GM23338 (cell line): ENCODE measurements around the gene SORBS1. TPM values are rescaled to one million over a fixed set of nuclear protein-coding genes. Genes with fewer than 3 reads are reported as not detected.
A peak's percentile ranks its signal among the peaks of the same experiment; 100 is the strongest.

Experiments
- ATAC-seq: fragments of 200-7000 bp; cut with Tn5 transposase; 3 replicates; pipeline ENCODE4 v1.9.1; 2020
- DNase-seq: peaks from one replicate; pipeline ENCODE4 v3.0.0-alpha.2; 2015; ENCODE audit warnings: low spot score
- H2AFZ ChIP-seq: fragments of 200-600 bp; sonication (generic); 2 replicates; pipeline ENCODE4 v1.8.0; 2016; ENCODE audit warnings: antibody characterized with exemption, mild to moderate bottlenecking, moderate library complexity
- H3F3A ChIP-seq: fragments of 200-600 bp; sonication (generic); replicated peaks from 2 replicates; pipeline ENCODE4 v1.8.0; 2017; ENCODE audit warnings: antibody characterized with exemption, mixed run types, low read depth
- H3K27ac ChIP-seq: fragments of 200-600 bp; sonication (generic); 2 replicates; pipeline ENCODE4 v1.6.1; 2016; ENCODE audit warnings: low read depth
- H3K27me3 ChIP-seq: fragments of 200-600 bp; sonication (generic); 2 replicates; pipeline ENCODE4 v1.8.0; 2016; ENCODE audit warnings: mild to moderate bottlenecking, mixed run types, moderate library complexity; ENCODE audit not compliant: insufficient read depth
- H3K36me3 ChIP-seq: fragments of 200-600 bp; sonication (generic); 2 replicates; pipeline ENCODE4 v1.8.0; 2016; ENCODE audit warnings: mild to moderate bottlenecking; ENCODE audit not compliant: insufficient read depth
- H3K4me1 ChIP-seq: fragments of 200-600 bp; sonication (generic); 2 replicates; pipeline ENCODE4 v1.8.0; 2016; ENCODE audit warnings: mild to moderate bottlenecking, moderate library complexity; ENCODE audit not compliant: insufficient read depth
- H3K4me2 ChIP-seq: fragments of 200-600 bp; sonication (generic); 2 replicates; pipeline ENCODE4 v1.7.1; 2017; ENCODE audit warnings: mixed run types
- H3K4me3 ChIP-seq: fragments of 200-600 bp; sonication (generic); 2 replicates; pipeline ENCODE4 v1.6.1; 2016; ENCODE audit warnings: mixed run types
- H3K79me2 ChIP-seq: fragments of 200-600 bp; sonication (generic); replicated peaks from 2 replicates; pipeline ENCODE4 v1.8.0; 2017; ENCODE audit warnings: mild to moderate bottlenecking; ENCODE audit not compliant: insufficient read depth
- H3K9me2 ChIP-seq: fragments of 200-600 bp; sonication (generic); 2 replicates; pipeline ENCODE4 v1.8.0; 2017; ENCODE audit not compliant: insufficient read depth
- H4K20me1 ChIP-seq: fragments of 200-600 bp; sonication (generic); replicated peaks from 2 replicates; pipeline ENCODE4 v1.8.0; 2017; ENCODE audit warnings: mild to moderate bottlenecking; ENCODE audit not compliant: insufficient read depth
- H3K27ac Mint-ChIP-seq: 2 replicates; pipeline ENCODE4 v1.8.0; 2020; ENCODE audit warnings: inconsistent platforms, mild to moderate bottlenecking, moderate library complexity, mixed read lengths
- H3K27me3 Mint-ChIP-seq: 3 replicates; pipeline ENCODE4 v1.8.0; 2022; ENCODE audit warnings: low read depth, mild to moderate bottlenecking, moderate library complexity, mixed read lengths, inconsistent platforms; ENCODE audit not compliant: insufficient read depth, poor library complexity
- H3K36me3 Mint-ChIP-seq: 3 replicates; pipeline ENCODE4 v1.8.0; 2021; ENCODE audit warnings: low read depth, mild to moderate bottlenecking, inconsistent platforms, moderate library complexity, mixed read lengths
- H3K4me1 Mint-ChIP-seq: 3 replicates; pipeline ENCODE4 v1.8.0; 2020; ENCODE audit warnings: mild to moderate bottlenecking, inconsistent platforms, mixed read lengths
- H3K4me3 Mint-ChIP-seq: 3 replicates; pipeline ENCODE4 v1.8.0; 2021; ENCODE audit warnings: moderate library complexity, mild to moderate bottlenecking, inconsistent platforms, mixed read lengths
- H3K9me3 Mint-ChIP-seq: 3 replicates; pipeline ENCODE4 v1.8.0; 2020; ENCODE audit warnings: moderate library complexity, mild to moderate bottlenecking, inconsistent platforms, mixed read lengths
- ETS1 ChIP-seq: IDR thresholded peaks from 2 replicates; pipeline ENCODE4 v1.6.1; 2016; ENCODE audit warnings: antibody characterized with exemption
- EZH2 ChIP-seq: fragments of 200-600 bp; sonication (generic); IDR thresholded peaks from one replicate; pipeline ENCODE4 v1.8.0; 2017; ENCODE audit warnings: antibody characterized with exemption, mild to moderate bottlenecking, low read depth; ENCODE audit not compliant: unreplicated experiment
- JUNB ChIP-seq: IDR thresholded peaks from one replicate; pipeline ENCODE4 v1.6.1; 2016; ENCODE audit warnings: antibody characterized with exemption; ENCODE audit not compliant: unreplicated experiment
- REST ChIP-seq: IDR thresholded peaks from one replicate; pipeline ENCODE4 v1.6.1; 2018; ENCODE audit warnings: antibody characterized with exemption; ENCODE audit not compliant: unreplicated experiment
- ZNF331 ChIP-seq: fragments of 250-450 bp; sonication (Bioruptor Pico); IDR thresholded peaks from 2 replicates; pipeline ENCODE4 v1.5.0; 2020; ENCODE audit warnings: low read depth, mild to moderate bottlenecking, moderate library complexity
- ZNF462 ChIP-seq: fragments of 250-450 bp; sonication (Bioruptor Pico); IDR thresholded peaks from 2 replicates; pipeline ENCODE4 v1.5.0; 2020; ENCODE audit warnings: mild to moderate bottlenecking, moderate library complexity
- polyA plus RNA-seq: library from polyadenylated mRNA; unstranded; fragments of >200 nt; fragmentation: Nextera tagmentation; extraction: Ambion mirVana; gene quantifications from 2 replicates; pipeline ENCODE4 v1.2.1, GENCODE V29; 2016
- total RNA-seq: library from RNA; depleted of rRNA; stranded (reverse); fragments of >200 nt; shearing (Covaris generic); gene quantifications from 2 replicates; pipeline ENCODE4 v1.2.3, GENCODE V29; 2014

The SORBS1 gene
- total and polyA plus RNA-seq, 2 experiments from 2014 or later = 47.7 to 51.5 TPM

- TF ChIP-seq ZNF462 (CRISPR knock-in tag) = no peak
These were observed 141.8 kb downstream of the SORBS1 start (continued) for GRCh38 chr10:95419399-95419798.

- Mint-ChIP-seq H3K27ac (no peak overlapping the region), H3K4me3 (no peak overlapping the region), H3K9me3 (no peaks in the 10 kb centered on the region), H3K27me3 (peaks cover 6% of the 10 kb centered on the region), H3K36me3 (peaks cover 4% of the 10 kb centered on the region; the same call in 1 of the 3 replicates), H3K4me1 (peaks cover 33% of the 10 kb centered on the region)
- Histone ChIP-seq H3K79me2 (no peaks in the 10 kb centered on the region), H3K27me3 (no peaks in the 10 kb centered on the region), H3K36me3 (no peaks in the 10 kb centered on the region), H3K4me2 (no peak overlapping the region), H2AFZ (no peak overlapping the region), H3K4me3 (no peak overlapping the region), H3K27ac (peak overlapping the region; percentile 21; the same call in 1 of the 2 replicates), H3K9me2 (no peaks in the 10 kb centered on the region), H3K4me1 (peaks cover 16% of the 10 kb centered on the region), H3F3A (no peaks in the 10 kb centered on the region), H4K20me1 (no peaks in the 10 kb centered on the region)
- DNase-seq (no peak), ATAC-seq (no peak)
- TF ChIP-seq EZH2 (no peak), JUNB (no peak), REST (no peak), ETS1 (no peak), ZNF331 (no peak)
These were observed 144.2 kb downstream of the SORBS1 start for GRCh38 chr10:95416973-95417372.
